Cerebellar nuclear complex (tissue), 1 donor: ENCODE measurements around the gene NKD1.

Experiments
- DNase-seq, 2 experiments: peaks; one replicate each; lab custom pipeline; 2025; lab: John Stamatoyannopoulos, UW

Gene NKD1

GRCh38 chr16:50599494-50599893 lies 51.3 kb downstream of the NKD1 start:
- DNase-seq: no peak

GRCh38 chr16:50600582-50601283 lies 52.5 kb downstream of the NKD1 start:
- no peak for DNase-seq

GRCh38 chr16:50601341-50601740 lies 53.1 kb downstream of the NKD1 start:
- no peak for DNase-seq

GRCh38 chr16:50602126-50602525 lies 53.9 kb downstream of the NKD1 start:
- no peak for DNase-seq

- no peak for DNase-seq
Measured at GRCh38 chr16:50602531-50603205, 54.5 kb downstream of the NKD1 start.

GRCh38 chr16:50603206-50604064 lies 55.2 kb downstream of the NKD1 start:
- DNase-seq: no peak

- no peak for DNase-seq
Measured at GRCh38 chr16:50604065-50604418, 55.8 kb downstream of the NKD1 start.

- no peak for DNase-seq
Measured at GRCh38 chr16:50604610-50605009, 56.4 kb downstream of the NKD1 start.

- DNase-seq: no peak
Measured at GRCh38 chr16:50605733-50606430, 57.7 kb downstream of the NKD1 start.

- DNase-seq: no peak
Measured at GRCh38 chr16:50606431-50607050, 58.3 kb downstream of the NKD1 start.

GRCh38 chr16:50607051-50607431 lies 58.8 kb downstream of the NKD1 start:
- no peak for DNase-seq

GRCh38 chr16:50607447-50607846 lies 59.3 kb downstream of the NKD1 start:
- no peak for DNase-seq

GRCh38 chr16:50607970-50608557 lies 59.9 kb downstream of the NKD1 start:
- no peak for DNase-seq

- no peak for DNase-seq
Measured at GRCh38 chr16:50609049-50609448, 60.9 kb downstream of the NKD1 start.

- DNase-seq: no peak
Measured at GRCh38 chr16:50609471-50609870, 61.3 kb downstream of the NKD1 start.

- no peak for DNase-seq
Measured at GRCh38 chr16:50610331-50611262, 62.4 kb downstream of the NKD1 start.

- DNase-seq: no peak
Measured at GRCh38 chr16:50611332-50611934, 63.2 kb downstream of the NKD1 start.

- DNase-seq: no peak
Measured at GRCh38 chr16:50611995-50612848, 64.0 kb downstream of the NKD1 start.

GRCh38 chr16:50612849-50613198 lies 64.6 kb downstream of the NKD1 start:
- DNase-seq: no peak
